A673 (cell line): ENCODE measurements around the gene NID1. TPM values are rescaled to one million over a fixed set of nuclear protein-coding genes. Genes with fewer than 3 reads are reported as not detected.

ENCODE experiments used
- BruUV-seq: library from RNA; stranded (reverse); fragments of 400-500 nt; replicated peaks from 2 replicates; lab custom pipeline; 2021; lab: Mats Ljungman, UMichigan
- CTCF ChIA-PET: fragments of 300-600 bp; sonication (Branson Sonifier 250); formaldehyde crosslinking; loops from one replicate; lab custom pipeline; 2022; ENCODE audit warnings: antibody characterized with exemption; lab: Charles Lee
- POLR2A ChIA-PET: fragments of 300-600 bp; sonication (Branson Sonifier 250); formaldehyde crosslinking; loops from one replicate; lab custom pipeline; 2022; ENCODE audit warnings: antibody characterized with exemption; ENCODE audit not compliant: low non-redundant PET; lab: Charles Lee
- DNase-seq: peaks from one replicate; pipeline ENCODE4 v3.0.0-alpha.2; 2015; ENCODE audit warnings: low spot score
- H3K27ac ChIP-seq: fragments of 200-600 bp; sonication (generic); 2 replicates; pipeline ENCODE4 v1.5.1; 2016; ENCODE audit warnings: mixed run types, low read depth, mild to moderate bottlenecking, mixed read lengths, antibody characterized with exemption, low read length; ENCODE audit not compliant: poor library complexity, severe bottlenecking
- H3K27me3 ChIP-seq: fragments of 200-600 bp; sonication (generic); replicated peaks from 2 replicates; pipeline ENCODE4 v1.6.1; 2017; ENCODE audit warnings: mixed run types, low read depth, mild to moderate bottlenecking, mixed read lengths, antibody characterized with exemption, low read length; ENCODE audit not compliant: insufficient read depth, poor library complexity
- H3K36me3 ChIP-seq: fragments of 200-600 bp; sonication (generic); 2 replicates; pipeline ENCODE4 v1.6.1; 2016; ENCODE audit warnings: mixed run types, mild to moderate bottlenecking, mixed read lengths, antibody characterized with exemption, low read length; ENCODE audit not compliant: insufficient read depth, poor library complexity, severe bottlenecking
- H3K4me1 ChIP-seq: fragments of 200-600 bp; sonication (generic); 2 replicates; pipeline ENCODE4 v1.6.1; 2017; ENCODE audit warnings: mixed run types, mild to moderate bottlenecking, mixed read lengths, antibody characterized with exemption, low read length; ENCODE audit not compliant: insufficient read depth, poor library complexity, severe bottlenecking
- H3K4me3 ChIP-seq: fragments of 200-600 bp; sonication (generic); 2 replicates; pipeline ENCODE4 v1.5.1; 2016; ENCODE audit warnings: low read depth, mixed run types, mild to moderate bottlenecking, mixed read lengths, low read length; ENCODE audit not compliant: poor library complexity, severe bottlenecking
- H3K9me3 ChIP-seq: fragments of 200-600 bp; sonication (generic); 2 replicates; pipeline ENCODE4 v1.6.1; 2016; ENCODE audit warnings: mixed run types, low read depth, mild to moderate bottlenecking, mixed read lengths, antibody characterized with exemption, low read length; ENCODE audit not compliant: poor library complexity, severe bottlenecking
- EZH2 ChIP-seq: fragments of 200-600 bp; sonication (generic); IDR thresholded peaks from 2 replicates; pipeline ENCODE4 v1.6.1; 2017; ENCODE audit warnings: borderline replicate concordance, low read depth, mild to moderate bottlenecking, mixed read lengths, antibody characterized with exemption, low read length; ENCODE audit not compliant: poor library complexity, severe bottlenecking
- intact Hi-C: fragments of 100-400 bp; cut with micrococcal nuclease; formaldehyde crosslinking; loops from one replicate; pipeline ENCODE4 v1.10.0; 2022; ENCODE audit not compliant: unreplicated experiment
- total RNA-seq: library from RNA; stranded (reverse); gene quantifications from 2 replicates; pipeline ENCODE4 v1.2.3, GENCODE V29; 2021
- TF ChIP-seq, protein P1 (sequence below): fragments of 300-800, 200-600 bp; sonication (generic); conservative IDR thresholded peaks from 2 replicates; pipeline ENCODE4 v1.5.1; 2017; ENCODE audit warnings: low read depth, mild to moderate bottlenecking, antibody characterized with exemption, low read length, moderate library complexity, mixed read lengths

NID1 gene
- total RNA-seq, 1 experiment from 2014 or later = 0.64 TPM

DNA sequence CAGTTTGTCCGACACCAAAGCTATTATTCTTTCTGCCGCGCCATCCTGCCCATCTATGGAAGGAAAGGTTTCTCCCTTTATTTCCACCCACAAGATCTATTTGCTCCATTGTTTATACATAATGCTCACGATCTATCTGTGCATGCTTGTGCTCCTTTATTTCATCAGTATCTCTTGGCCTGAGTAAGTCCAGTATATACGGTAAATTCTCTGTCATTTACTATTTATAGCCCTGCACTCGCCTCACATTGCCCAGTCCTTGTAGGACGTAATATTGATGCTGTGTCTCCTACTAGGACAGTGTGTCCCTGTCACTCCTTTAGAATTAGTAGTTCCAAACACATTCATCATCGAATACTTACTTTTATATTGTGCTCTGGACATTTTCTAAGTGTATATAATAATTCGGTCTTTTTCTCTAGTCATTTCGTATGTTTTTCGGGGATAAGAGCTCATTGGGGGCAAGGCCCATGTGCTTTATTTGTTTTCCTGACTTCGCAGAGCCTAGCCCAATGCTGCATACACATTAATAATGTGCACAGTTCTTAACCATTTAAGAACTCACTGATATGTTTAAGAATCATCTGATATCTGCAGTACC is 3.1 kb upstream of the NID1 start:
- Histone ChIP-seq H3K36me3 (no peaks in the 10 kb centered on the region), H3K27me3 (no peaks in the 10 kb centered on the region), H3K4me3 (no peak overlapping the region), H3K27ac (no peak overlapping the region), H3K4me1 (no peaks in the 10 kb centered on the region), H3K9me3 (no peaks in the 10 kb centered on the region)
- TF ChIP-seq EZH2 = no peak
- TF ChIP-seq, protein P1, sequence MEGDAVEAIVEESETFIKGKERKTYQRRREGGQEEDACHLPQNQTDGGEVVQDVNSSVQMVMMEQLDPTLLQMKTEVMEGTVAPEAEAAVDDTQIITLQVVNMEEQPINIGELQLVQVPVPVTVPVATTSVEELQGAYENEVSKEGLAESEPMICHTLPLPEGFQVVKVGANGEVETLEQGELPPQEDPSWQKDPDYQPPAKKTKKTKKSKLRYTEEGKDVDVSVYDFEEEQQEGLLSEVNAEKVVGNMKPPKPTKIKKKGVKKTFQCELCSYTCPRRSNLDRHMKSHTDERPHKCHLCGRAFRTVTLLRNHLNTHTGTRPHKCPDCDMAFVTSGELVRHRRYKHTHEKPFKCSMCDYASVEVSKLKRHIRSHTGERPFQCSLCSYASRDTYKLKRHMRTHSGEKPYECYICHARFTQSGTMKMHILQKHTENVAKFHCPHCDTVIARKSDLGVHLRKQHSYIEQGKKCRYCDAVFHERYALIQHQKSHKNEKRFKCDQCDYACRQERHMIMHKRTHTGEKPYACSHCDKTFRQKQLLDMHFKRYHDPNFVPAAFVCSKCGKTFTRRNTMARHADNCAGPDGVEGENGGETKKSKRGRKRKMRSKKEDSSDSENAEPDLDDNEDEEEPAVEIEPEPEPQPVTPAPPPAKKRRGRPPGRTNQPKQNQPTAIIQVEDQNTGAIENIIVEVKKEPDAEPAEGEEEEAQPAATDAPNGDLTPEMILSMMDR = no peak
- ChIA-PET POLR2A (no interaction called here), CTCF (no interaction called here)
- intact Hi-C loops = no loop called here
- no peak for DNase-seq
- BruUV-seq = no TSS peak

DNA sequence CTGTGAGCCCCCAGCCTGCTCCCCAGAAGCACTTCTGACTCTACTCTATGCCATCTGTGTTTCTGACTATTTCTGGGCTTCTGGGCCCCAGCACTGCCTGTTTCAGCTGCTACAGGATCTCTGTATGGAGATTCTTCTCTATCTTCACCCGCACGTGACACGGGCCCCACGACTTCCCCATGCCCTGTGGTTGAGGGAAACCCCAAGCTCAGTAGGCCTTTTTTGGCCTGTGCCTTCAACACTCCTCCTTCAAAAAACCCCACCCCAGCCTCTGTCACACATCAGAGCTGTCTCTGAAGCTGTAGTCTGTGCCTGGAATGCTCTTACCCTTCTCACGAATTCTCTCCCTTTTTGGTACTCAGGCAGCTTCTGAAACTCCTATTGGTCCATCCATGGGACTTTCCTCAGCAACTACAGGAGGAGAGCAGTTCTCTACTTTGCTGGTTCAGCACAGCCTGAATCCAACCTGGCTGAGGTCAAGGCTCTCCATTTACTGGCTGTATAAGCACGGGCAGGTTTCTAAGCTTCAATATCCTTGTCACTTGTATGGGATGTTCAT is 2.0 kb upstream of the NID1 start:
- intact Hi-C loops = no loop called here
- POLR2A ChIA-PET = no interaction called here

DNA sequence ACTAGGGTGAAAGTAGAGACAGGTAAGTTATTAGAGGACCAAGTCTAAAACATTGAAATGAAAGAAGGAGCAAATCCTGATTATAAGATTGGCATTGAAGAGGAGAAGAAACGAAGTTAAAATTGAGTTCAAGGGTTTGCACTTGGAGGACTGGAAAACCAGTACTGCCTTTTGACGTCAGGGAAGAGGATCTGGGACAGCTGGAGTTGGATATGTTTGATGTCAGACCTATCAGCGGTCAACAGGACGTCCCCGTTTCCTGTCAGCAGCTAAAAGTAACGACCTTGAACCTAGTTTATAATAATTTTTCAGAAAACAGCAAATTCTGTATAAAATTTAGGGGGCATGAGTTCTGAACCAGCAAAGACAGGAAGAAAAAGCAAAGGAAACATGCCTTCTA is 1.2 kb upstream of the NID1 start:
- TF ChIP-seq, protein P1 = no peak
- TF ChIP-seq EZH2 = no peak
- H3K27me3 ChIP-seq = no peaks in the 10 kb centered on the region
- no peaks in the 10 kb centered on the region for H3K9me3 ChIP-seq
- H3K4me1 ChIP-seq = no peaks in the 10 kb centered on the region
- H3K4me3 ChIP-seq = no peak overlapping the region
- no peak for DNase-seq
- intact Hi-C loops = no loop called here
- H3K27ac ChIP-seq = no peak overlapping the region
- ChIA-PET POLR2A (no interaction called here), CTCF (no interaction called here)
- H3K36me3 ChIP-seq = no peaks in the 10 kb centered on the region
- no TSS peak for BruUV-seq

More for the DNA sequence above, 2.0 kb upstream of the NID1 start:
- BruUV-seq = no TSS peak
- H3K9me3 ChIP-seq = no peaks in the 10 kb centered on the region
- no peaks in the 10 kb centered on the region for H3K27me3 ChIP-seq
- no peak for DNase-seq
- no peak overlapping the region for H3K4me3 ChIP-seq
- H3K36me3 ChIP-seq = no peaks in the 10 kb centered on the region
- H3K4me1 ChIP-seq = no peaks in the 10 kb centered on the region
- no peak overlapping the region for H3K27ac ChIP-seq
- TF ChIP-seq, protein P1 = no peak
- TF ChIP-seq EZH2 = no peak
- CTCF ChIA-PET = no interaction called here
